Measurements from ENCODE around the gene RASA2.

The RASA2 gene

DNA sequence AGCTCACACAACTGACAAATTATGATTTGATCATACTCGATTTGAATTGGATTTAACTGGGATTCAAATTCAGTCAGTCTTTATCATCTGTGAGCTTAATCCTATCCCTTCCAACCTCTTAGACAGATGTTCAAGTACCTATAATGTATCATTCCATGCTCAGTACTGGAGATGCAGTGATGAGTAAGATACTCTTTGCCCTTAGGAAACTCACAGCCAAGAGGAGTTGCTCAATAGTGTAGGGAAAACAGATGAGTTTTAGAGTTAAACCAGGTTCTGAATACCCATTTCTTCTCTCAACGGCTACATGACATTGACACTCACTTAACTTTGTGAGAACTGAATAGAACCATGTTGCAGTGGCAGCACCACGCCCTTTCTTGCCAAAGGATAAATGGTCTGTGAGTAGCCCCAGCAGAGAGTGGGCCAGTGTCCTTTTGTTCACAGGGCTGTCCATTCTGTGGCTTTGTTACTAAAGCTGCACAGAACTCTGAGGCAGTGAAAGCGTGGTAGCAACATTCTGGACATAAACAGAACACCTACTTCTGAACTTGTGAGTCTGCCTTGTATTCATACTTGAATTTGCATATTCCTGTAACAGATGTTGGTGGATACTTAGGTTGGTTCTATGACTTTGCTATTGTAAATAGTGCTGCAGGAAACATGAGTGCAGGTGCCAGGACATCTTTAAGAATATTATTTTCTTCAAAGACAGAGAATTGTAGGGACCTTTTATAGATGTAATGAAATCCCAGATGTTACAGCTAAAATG is 91.6 kb downstream of the RASA2 start:
- H3K4me1 ChIP-seq (ENCODE audit: control insufficient read depth, insufficient read depth, low read length): no peaks in the 10 kb centered on the region
- no peak overlapping the region for H3K9ac ChIP-seq (ENCODE audit: low read length)
- H3K27ac ChIP-seq (ENCODE audit: low read depth, low read length): no peak overlapping the region
- H3K27me3 ChIP-seq (ENCODE audit: control insufficient read depth, insufficient read depth, low read length): no peaks in the 10 kb centered on the region
- H3K36me3 ChIP-seq (ENCODE audit: control insufficient read depth, insufficient read depth, low read length): peaks cover 1% of the 10 kb centered on the region
- no peak overlapping the region for H3K4me3 ChIP-seq (ENCODE audit: low read length)

DNA sequence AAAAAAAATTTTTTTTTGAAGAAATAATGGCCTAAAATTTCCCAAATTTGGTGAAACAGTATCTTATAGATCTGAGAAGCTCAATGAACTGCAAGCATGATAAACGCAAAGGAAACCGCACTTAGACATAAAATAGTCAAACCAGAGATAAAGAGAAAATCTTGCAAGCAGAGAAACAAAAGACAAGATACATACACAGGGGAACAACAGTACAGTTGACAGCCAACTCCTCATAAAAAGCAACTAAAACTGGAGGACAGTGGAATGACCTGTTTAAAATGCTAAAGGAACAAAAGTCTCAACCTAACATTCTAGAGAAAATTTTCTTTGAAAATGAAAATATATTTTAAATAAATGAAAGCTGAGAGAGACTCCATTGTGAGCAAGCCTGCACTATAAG is 107.5 kb downstream of the RASA2 start:
- H3K27ac ChIP-seq (ENCODE audit: low read depth, low read length): no peak overlapping the region
- H3K4me1 ChIP-seq (ENCODE audit: control insufficient read depth, insufficient read depth, low read length): no peaks in the 10 kb centered on the region
- no peak overlapping the region for H3K9ac ChIP-seq (ENCODE audit: low read length)
- no peaks in the 10 kb centered on the region for H3K27me3 ChIP-seq (ENCODE audit: control insufficient read depth, insufficient read depth, low read length)
- H3K36me3 ChIP-seq (ENCODE audit: control insufficient read depth, insufficient read depth, low read length): peaks cover 4% of the 10 kb centered on the region
- H3K4me3 ChIP-seq (ENCODE audit: low read length): no peak overlapping the region

DNA sequence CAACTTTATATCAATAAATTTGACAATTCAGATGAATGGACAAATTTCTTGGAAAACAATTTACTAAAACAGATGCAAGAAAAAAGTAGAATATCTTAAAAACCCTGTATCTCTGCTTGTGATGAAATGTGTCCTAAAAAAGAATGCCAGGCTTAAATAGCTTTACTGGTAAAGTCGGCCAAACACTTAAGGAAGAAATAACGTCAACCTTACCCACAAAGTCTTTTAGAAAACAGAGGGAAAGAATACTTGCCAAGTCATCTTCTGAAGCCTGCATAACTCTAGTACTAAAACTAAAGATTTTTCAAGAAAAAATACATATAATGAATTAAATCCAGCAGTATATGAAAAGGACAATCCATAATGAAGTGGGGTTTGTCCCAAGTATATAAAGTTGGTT is 111.1 kb downstream of the RASA2 start:
- H3K27ac ChIP-seq (ENCODE audit: low read depth, low read length): peak overlapping the region; percentile 21
- H3K9ac ChIP-seq (ENCODE audit: low read length): no peak overlapping the region
- H3K4me1 ChIP-seq (ENCODE audit: control insufficient read depth, insufficient read depth, low read length): peaks cover 6% of the 10 kb centered on the region
- no peaks in the 10 kb centered on the region for H3K27me3 ChIP-seq (ENCODE audit: control insufficient read depth, insufficient read depth, low read length)
- no peak overlapping the region for H3K4me3 ChIP-seq (ENCODE audit: low read length)
- peaks cover 2% of the 10 kb centered on the region for H3K36me3 ChIP-seq (ENCODE audit: control insufficient read depth, insufficient read depth, low read length)

DNA sequence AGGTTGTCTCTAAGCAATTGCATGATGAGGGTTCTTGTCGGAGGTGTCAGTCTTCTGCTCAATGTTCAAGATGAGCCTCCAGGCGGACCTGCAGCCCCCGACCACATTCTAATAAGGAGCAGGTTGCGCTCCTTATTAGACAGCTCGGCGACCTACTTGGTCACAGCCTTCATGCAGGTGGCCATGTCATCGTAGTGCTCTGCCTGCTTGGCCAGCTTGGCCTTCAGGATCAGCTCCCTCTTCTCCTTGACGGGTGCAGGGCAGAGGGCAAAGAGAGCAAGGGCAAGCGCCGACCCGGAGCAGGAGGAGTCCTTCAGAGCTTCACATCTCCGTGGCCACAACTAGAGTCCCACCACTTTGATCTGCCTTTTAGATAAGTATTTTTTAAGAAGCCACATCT is 113.5 kb downstream of the RASA2 start:
- Histone ChIP-seq H3K4me1 (ENCODE audit: control insufficient read depth, insufficient read depth, low read length) (peaks cover 6% of the 10 kb centered on the region), H3K36me3 (ENCODE audit: control insufficient read depth, insufficient read depth, low read length) (no peaks in the 10 kb centered on the region), H3K27ac (ENCODE audit: low read depth, low read length) (peak overlapping the region; percentile 27), H3K9ac (ENCODE audit: low read length) (no peak overlapping the region), H3K4me3 (ENCODE audit: low read length) (no peak overlapping the region), H3K27me3 (ENCODE audit: control insufficient read depth, insufficient read depth, low read length) (no peaks in the 10 kb centered on the region)

GRCh38 chr3:141602706-141603105 is 115.9 kb downstream of the RASA2 start:
- peak overlapping the region; percentile 94 for H3K27ac ChIP-seq (ENCODE audit: low read depth, low read length)
- H3K27me3 ChIP-seq (ENCODE audit: control insufficient read depth, insufficient read depth, low read length): no peaks in the 10 kb centered on the region
- H3K4me1 ChIP-seq (ENCODE audit: control insufficient read depth, insufficient read depth, low read length): peaks cover 6% of the 10 kb centered on the region
- H3K4me3 ChIP-seq (ENCODE audit: low read length): no peak overlapping the region
- no peaks in the 10 kb centered on the region for H3K36me3 ChIP-seq (ENCODE audit: control insufficient read depth, insufficient read depth, low read length)
- H3K9ac ChIP-seq (ENCODE audit: low read length): no peak overlapping the region

GRCh38 chr3:141603473-141604035 is 116.7 kb downstream of the RASA2 start:
- Histone ChIP-seq H3K9ac (ENCODE audit: low read length) (no peak overlapping the region), H3K27ac (ENCODE audit: low read depth, low read length) (peak overlapping the region; percentile 94), H3K36me3 (ENCODE audit: control insufficient read depth, insufficient read depth, low read length) (peaks cover 2% of the 10 kb centered on the region)

DNA sequence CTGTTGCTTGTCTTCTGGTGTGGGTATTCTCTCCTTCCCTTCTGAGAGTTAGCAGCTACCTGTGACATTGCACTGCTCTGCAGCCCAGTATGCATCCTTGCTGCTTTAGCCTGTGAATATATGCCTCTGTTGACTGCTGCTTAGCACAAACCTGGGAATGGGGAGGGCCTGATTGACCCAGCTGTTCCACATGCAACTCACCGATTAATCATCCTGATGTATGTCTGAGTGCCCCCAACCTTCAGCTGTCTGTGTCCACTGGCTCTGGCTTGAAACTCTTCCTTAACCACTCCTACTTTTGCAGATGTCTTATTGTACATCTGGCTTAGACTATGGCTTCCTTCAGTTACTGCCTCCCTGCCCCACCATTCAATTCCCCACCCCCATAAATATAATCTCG is 119.1 kb downstream of the RASA2 start:
- Histone ChIP-seq H3K27ac (ENCODE audit: low read depth, low read length) (no peak overlapping the region), H3K36me3 (ENCODE audit: control insufficient read depth, insufficient read depth, low read length) (peaks cover 4% of the 10 kb centered on the region), H3K4me3 (ENCODE audit: low read length) (no peak overlapping the region), H3K4me1 (ENCODE audit: control insufficient read depth, insufficient read depth, low read length) (peaks cover 7% of the 10 kb centered on the region), H3K9ac (ENCODE audit: low read length) (no peak overlapping the region), H3K27me3 (ENCODE audit: control insufficient read depth, insufficient read depth, low read length) (no peaks in the 10 kb centered on the region)

More at GRCh38 chr3:141603473-141604035, 116.7 kb downstream of the RASA2 start:
- no peaks in the 10 kb centered on the region for H3K27me3 ChIP-seq (ENCODE audit: control insufficient read depth, insufficient read depth, low read length)
- H3K4me1 ChIP-seq (ENCODE audit: control insufficient read depth, insufficient read depth, low read length): peaks cover 6% of the 10 kb centered on the region
- H3K4me3 ChIP-seq (ENCODE audit: low read length): no peak overlapping the region

DNA sequence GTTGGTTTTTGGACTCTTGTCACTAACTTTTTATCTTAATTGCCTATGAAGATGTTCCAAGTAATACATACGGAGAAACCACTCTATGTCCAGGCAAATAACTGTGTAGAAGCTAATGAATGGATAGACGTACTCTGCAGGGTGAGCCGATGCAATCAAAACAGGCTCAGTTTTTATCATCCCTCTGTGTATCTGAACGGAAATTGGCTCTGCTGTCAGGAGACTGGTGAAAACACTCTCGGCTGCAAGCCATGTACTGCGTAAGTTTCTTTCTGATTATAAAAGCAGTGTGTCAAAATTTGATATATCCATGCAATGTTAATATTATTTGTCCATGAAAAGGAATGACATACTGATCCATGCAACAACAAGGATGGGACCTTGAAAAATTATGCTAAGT is 121.6 kb downstream of the RASA2 start:
- no peaks in the 10 kb centered on the region for H3K27me3 ChIP-seq (ENCODE audit: control insufficient read depth, insufficient read depth, low read length)
- H3K36me3 ChIP-seq (ENCODE audit: control insufficient read depth, insufficient read depth, low read length): peaks cover 4% of the 10 kb centered on the region
- H3K4me1 ChIP-seq (ENCODE audit: control insufficient read depth, insufficient read depth, low read length): peaks cover 4% of the 10 kb centered on the region
- H3K9ac ChIP-seq (ENCODE audit: low read length): no peak overlapping the region
- no peak overlapping the region for H3K27ac ChIP-seq (ENCODE audit: low read depth, low read length)
- no peak overlapping the region for H3K4me3 ChIP-seq (ENCODE audit: low read length)

- Histone ChIP-seq H3K27ac (ENCODE audit: low read depth, low read length) (no peak overlapping the region), H3K4me1 (ENCODE audit: control insufficient read depth, insufficient read depth, low read length) (peaks cover 4% of the 10 kb centered on the region), H3K36me3 (ENCODE audit: control insufficient read depth, insufficient read depth, low read length) (peaks cover 4% of the 10 kb centered on the region), H3K4me3 (ENCODE audit: low read length) (no peak overlapping the region), H3K27me3 (ENCODE audit: control insufficient read depth, insufficient read depth, low read length) (no peaks in the 10 kb centered on the region), H3K9ac (ENCODE audit: low read length) (no peak overlapping the region)
These were observed 124.1 kb downstream of the RASA2 start for GRCh38 chr3:141610939-141611338.

- Histone ChIP-seq H3K4me3 (ENCODE audit: low read length) (no peak overlapping the region), H3K27me3 (ENCODE audit: control insufficient read depth, insufficient read depth, low read length) (no peaks in the 10 kb centered on the region), H3K9ac (ENCODE audit: low read length) (no peak overlapping the region), H3K36me3 (ENCODE audit: control insufficient read depth, insufficient read depth, low read length) (no peaks in the 10 kb centered on the region), H3K4me1 (ENCODE audit: control insufficient read depth, insufficient read depth, low read length) (no peaks in the 10 kb centered on the region), H3K27ac (ENCODE audit: low read depth, low read length) (no peak overlapping the region)
These were observed 131.5 kb downstream of the RASA2 start for GRCh38 chr3:141618103-141618910.

GRCh38 chr3:141618938-141619337 is 132.1 kb downstream of the RASA2 start:
- Histone ChIP-seq H3K4me3 (ENCODE audit: low read length) (no peak overlapping the region), H3K9ac (ENCODE audit: low read length) (no peak overlapping the region), H3K27me3 (ENCODE audit: control insufficient read depth, insufficient read depth, low read length) (no peaks in the 10 kb centered on the region), H3K27ac (ENCODE audit: low read depth, low read length) (no peak overlapping the region), H3K36me3 (ENCODE audit: control insufficient read depth, insufficient read depth, low read length) (no peaks in the 10 kb centered on the region), H3K4me1 (ENCODE audit: control insufficient read depth, insufficient read depth, low read length) (no peaks in the 10 kb centered on the region)

GRCh38 chr3:141619450-141619849 is 132.6 kb downstream of the RASA2 start:
- Histone ChIP-seq H3K27ac (ENCODE audit: low read depth, low read length) (no peak overlapping the region), H3K4me3 (ENCODE audit: low read length) (no peak overlapping the region)

More at GRCh38 chr3:141619450-141619849, 132.6 kb downstream of the RASA2 start:
- no peaks in the 10 kb centered on the region for H3K27me3 ChIP-seq (ENCODE audit: control insufficient read depth, insufficient read depth, low read length)
- H3K9ac ChIP-seq (ENCODE audit: low read length): no peak overlapping the region
- no peaks in the 10 kb centered on the region for H3K36me3 ChIP-seq (ENCODE audit: control insufficient read depth, insufficient read depth, low read length)
- no peaks in the 10 kb centered on the region for H3K4me1 ChIP-seq (ENCODE audit: control insufficient read depth, insufficient read depth, low read length)

All from rectal smooth muscle tissue (tissue), 1 donor.